Ovary (tissue), 9 donors: ENCODE results near the gene CITED4. TPM values are rescaled to one million over a fixed set of nuclear protein-coding genes. Genes with fewer than 3 reads are reported as not detected.

Experiments
- DNase-seq, 5 donors: peaks; one replicate each; pipeline ENCODE4 v3.0.0-alpha.2; 2019 to 2020
- H3K27ac ChIP-seq, 2 donors: fragments of 200-600 bp; one replicate each; pipeline versions ENCODE4 v1.5.1 to v1.8.0; 2019 to 2022
- H3K27me3 ChIP-seq: fragments of 200-600 bp; one replicate; pipeline ENCODE4 v1.8.0; 2022
- H3K36me3 ChIP-seq: fragments of 200-600 bp; sonication (generic); one replicate; pipeline ENCODE4 v1.5.1; 2019
- H3K4me1 ChIP-seq: one replicate; pipeline ENCODE4 v1.8.1; 2013; ENCODE audit warnings: mild to moderate bottlenecking, moderate library complexity; ENCODE audit not compliant: insufficient read depth
- H3K4me3 ChIP-seq: fragments of 200-600 bp; sonication (generic); one replicate; pipeline ENCODE4 v1.5.1; 2017
- H3K9me3 ChIP-seq, 2 donors: fragments of 200-600 bp in 1 of 2; sonication (generic) in 1 of 2; one replicate each; pipeline versions ENCODE4 v1.5.1 to v1.8.1; 2013 to 2019; ENCODE audit warnings: mild to moderate bottlenecking in 1 of 2, moderate library complexity in 1 of 2
- EP300 ChIP-seq: sonication (generic); formaldehyde crosslinking; IDR thresholded peaks from one replicate; pipeline ENCODE4 v1.6.1; 2017; ENCODE audit warnings: antibody characterized with exemption
- POLR2A ChIP-seq: fragments of 450-650 bp; IDR thresholded peaks from one replicate; pipeline ENCODE4 v1.6.1; 2017; ENCODE audit warnings: antibody characterized with exemption, mild to moderate bottlenecking, moderate library complexity
- WGBS, 3 donors: extraction: QIAGEN DNeasy Blood & Tissue Kit in 1 of 3; methylation state at CpG; one replicate each; pipeline versions ENCODE4 v1.1.5 to v1.1.7; 2013 to 2017; 5-methylcytosine and 5-hydroxymethylcytosine counted together
- intact Hi-C, 4 donors: fragments of 100-400 bp; cut with DNase I; formaldehyde crosslinking; loops; one replicate each; pipeline versions ENCODE4 v1.11.0 to v1.15.1; 2022 to 2023
- polyA plus RNA-seq, 2 donors: library from polyadenylated mRNA; stranded (reverse); fragments of 200-250 nt in 1 of 2; fragments of 350-450 nt in 1 of 2; fragmentation: Illumina TruSeq in 1 of 2; extraction: RNeasy Lipid Tissue Mini Kit (QIAGEN cat#74804) in 1 of 2; gene quantifications; one replicate each; pipeline ENCODE4 v1.2.3, GENCODE V29; 2013 to 2014
- total RNA-seq, 7 donors: library from RNA; depleted of rRNA in 2 of 7; stranded (reverse); fragments of >200 nt in 2 of 7; fragmentation: NEBNext Ultra II Directional in 3 of 7; extraction: Animal tissue kit (Norgen Biotek cat#: 25700) in 3 of 7; gene quantifications; one replicate each; pipeline versions ENCODE4 v1.1.0 to v1.2.4, GENCODE V29; 2016 to 2023
- TF ChIP-seq, protein P1 (sequence below), 3 donors: fragments of 450-650 bp in 2 of 3; fragments of 200-600 bp in 1 of 3; IDR thresholded peaks; one replicate each; pipeline versions ENCODE4 v1.5.1 to v1.8.0; 2016 to 2022; ENCODE audit warnings: antibody characterized with exemption in 3 of 3, mild to moderate bottlenecking in 1 of 3
- donor health status: DM: no; HTN: no; CAD: no; lungs with moderate emphysema.
- donor health status: DM: no; HTN: no; CAD: no.
- donor health status: Bipolar disorder and iron deficiency.
- donor health status: DM: yes; HTN: yes; CAD: no.
- donor health status: DM: no; HTN: no; CAD: no.
- donor health status: DM: yes; HTN: yes; CAD: no.

Gene CITED4
- total and polyA plus RNA-seq, 9 donors, result 0.75 to 149 (median 24.2) TPM

DNA sequence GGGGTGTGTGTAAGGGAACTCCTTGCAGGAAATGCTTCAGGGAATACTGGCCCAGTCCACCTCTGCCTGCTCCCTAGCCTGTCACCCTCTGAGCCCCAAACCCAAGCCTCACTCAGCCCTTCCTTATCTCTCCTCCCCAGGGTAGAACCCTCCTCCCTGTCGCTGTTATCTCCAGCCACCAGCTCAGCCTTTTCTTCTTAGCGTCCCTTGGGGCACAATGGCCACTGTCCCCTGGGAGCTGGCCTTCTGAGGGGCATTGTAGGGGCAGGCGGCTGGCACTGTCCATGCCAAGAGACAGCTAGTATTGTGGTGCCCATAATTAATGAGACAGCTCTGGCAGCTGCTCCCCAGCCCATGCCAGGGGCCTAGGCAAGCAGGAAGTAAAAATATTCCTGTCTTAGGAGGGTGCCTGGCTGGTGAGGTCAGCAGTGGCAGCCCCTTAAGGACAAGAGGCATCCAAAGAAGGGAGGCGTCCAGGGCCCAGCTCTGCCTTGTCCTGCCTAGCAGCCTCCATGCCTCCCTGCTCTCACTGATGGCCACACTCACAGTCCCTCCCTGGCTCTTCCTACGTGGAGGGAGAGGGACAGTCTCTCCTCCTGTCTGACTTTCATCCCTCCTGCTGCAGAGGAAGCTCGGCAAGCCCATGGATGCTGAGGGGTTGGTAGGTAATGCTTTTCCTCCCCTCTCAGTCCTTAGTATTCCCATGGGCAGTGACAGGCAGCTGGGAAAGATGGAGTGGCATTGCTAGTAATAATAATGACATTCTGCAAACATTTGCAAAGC is 41.1 kb downstream of the CITED4 start:
- no peaks in the 10 kb centered on the region for H3K36me3 ChIP-seq
- no peak for TF ChIP-seq POLR2A
- no peak for TF ChIP-seq EP300
- TF ChIP-seq, protein P1, sequence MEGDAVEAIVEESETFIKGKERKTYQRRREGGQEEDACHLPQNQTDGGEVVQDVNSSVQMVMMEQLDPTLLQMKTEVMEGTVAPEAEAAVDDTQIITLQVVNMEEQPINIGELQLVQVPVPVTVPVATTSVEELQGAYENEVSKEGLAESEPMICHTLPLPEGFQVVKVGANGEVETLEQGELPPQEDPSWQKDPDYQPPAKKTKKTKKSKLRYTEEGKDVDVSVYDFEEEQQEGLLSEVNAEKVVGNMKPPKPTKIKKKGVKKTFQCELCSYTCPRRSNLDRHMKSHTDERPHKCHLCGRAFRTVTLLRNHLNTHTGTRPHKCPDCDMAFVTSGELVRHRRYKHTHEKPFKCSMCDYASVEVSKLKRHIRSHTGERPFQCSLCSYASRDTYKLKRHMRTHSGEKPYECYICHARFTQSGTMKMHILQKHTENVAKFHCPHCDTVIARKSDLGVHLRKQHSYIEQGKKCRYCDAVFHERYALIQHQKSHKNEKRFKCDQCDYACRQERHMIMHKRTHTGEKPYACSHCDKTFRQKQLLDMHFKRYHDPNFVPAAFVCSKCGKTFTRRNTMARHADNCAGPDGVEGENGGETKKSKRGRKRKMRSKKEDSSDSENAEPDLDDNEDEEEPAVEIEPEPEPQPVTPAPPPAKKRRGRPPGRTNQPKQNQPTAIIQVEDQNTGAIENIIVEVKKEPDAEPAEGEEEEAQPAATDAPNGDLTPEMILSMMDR (IDR thresholded peaks at IDR 0.05), result no peak
- intact Hi-C loops, result no loop called here
- no peak overlapping the region for H3K4me3 ChIP-seq
- H3K27ac ChIP-seq, result no peak overlapping the region
- H3K9me3 ChIP-seq, result no peaks in the 10 kb centered on the region
- 75 to 82% (median 78%) methylated on average over 6 of the region's 6 CpGs for WGBS, 3 donors
- no peak for DNase-seq
- peaks cover 4% of the 10 kb centered on the region for H3K4me1 ChIP-seq
- H3K27me3 ChIP-seq, result no peaks in the 10 kb centered on the region

DNA sequence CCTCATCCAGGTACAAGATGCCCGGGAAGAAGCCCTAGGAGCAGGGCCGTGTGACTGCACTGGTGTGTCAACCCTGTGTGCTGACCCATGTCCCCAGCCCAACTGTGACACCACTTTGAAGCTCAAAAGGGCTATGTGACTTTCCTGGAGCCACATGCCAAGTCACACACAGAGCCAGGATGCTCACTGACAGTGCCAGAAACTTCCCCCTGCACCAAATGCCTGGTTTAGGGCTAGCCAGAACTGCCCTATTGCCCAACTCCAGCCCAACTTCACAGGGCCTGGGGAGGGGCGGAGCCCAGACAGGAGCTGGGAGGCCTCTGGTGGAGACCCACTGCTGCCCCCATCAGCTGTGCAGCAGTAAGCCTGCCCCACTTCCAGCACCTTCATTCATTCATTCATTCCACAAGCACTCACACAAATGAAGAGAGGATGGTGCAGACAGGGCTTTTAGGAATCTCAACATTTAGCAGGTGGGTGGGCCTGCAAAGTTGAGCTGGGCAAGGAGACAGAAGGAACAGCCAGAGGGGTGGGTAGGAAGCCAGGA is 41.8 kb downstream of the CITED4 start:
- TF ChIP-seq POLR2A, result no peak
- Histone ChIP-seq H3K27ac (no peak overlapping the region), H3K9me3 (no peaks in the 10 kb centered on the region), H3K4me1 (peaks cover 4% of the 10 kb centered on the region), H3K27me3 (no peaks in the 10 kb centered on the region), H3K4me3 (no peak overlapping the region), H3K36me3 (no peaks in the 10 kb centered on the region)
- no peak for DNase-seq
- intact Hi-C loops, result no loop called here
- 87 to 96% (median 90%) methylated on average over 3 of the region's 3 CpGs for WGBS, 3 donors

DNA sequence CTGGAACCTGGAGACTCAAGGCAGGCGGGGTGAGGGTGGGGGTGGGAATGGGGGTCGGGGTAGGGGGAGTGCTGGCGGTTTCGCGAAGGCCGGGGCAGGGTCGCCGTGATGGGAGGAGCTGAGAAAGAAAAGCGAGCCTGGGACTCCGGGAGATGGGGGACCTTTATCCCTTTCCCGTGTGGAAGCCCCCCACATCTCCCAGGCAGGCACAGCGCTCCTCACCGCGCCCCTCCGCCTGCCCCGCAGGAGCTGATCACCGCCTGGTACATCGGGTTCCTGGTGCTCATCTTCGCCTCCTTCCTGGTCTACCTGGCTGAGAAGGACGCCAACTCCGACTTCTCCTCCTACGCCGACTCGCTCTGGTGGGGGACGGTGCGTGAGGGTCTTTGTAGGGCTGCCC is 43.1 kb downstream of the CITED4 start:
- Histone ChIP-seq H3K4me3 (no peak overlapping the region), H3K4me1 (peaks cover 4% of the 10 kb centered on the region), H3K27me3 (no peaks in the 10 kb centered on the region), H3K9me3 (no peaks in the 10 kb centered on the region), H3K36me3 (no peaks in the 10 kb centered on the region), H3K27ac (no peak overlapping the region)
- no peak for DNase-seq
- TF ChIP-seq, protein P1 (IDR thresholded peaks at IDR 0.05), result no peak
- no peak for TF ChIP-seq POLR2A
- 48 to 63% (median 49%) methylated on average over 24 to 26 of the region's 26 CpGs for WGBS, 3 donors
- intact Hi-C loops, result no loop called here

DNA sequence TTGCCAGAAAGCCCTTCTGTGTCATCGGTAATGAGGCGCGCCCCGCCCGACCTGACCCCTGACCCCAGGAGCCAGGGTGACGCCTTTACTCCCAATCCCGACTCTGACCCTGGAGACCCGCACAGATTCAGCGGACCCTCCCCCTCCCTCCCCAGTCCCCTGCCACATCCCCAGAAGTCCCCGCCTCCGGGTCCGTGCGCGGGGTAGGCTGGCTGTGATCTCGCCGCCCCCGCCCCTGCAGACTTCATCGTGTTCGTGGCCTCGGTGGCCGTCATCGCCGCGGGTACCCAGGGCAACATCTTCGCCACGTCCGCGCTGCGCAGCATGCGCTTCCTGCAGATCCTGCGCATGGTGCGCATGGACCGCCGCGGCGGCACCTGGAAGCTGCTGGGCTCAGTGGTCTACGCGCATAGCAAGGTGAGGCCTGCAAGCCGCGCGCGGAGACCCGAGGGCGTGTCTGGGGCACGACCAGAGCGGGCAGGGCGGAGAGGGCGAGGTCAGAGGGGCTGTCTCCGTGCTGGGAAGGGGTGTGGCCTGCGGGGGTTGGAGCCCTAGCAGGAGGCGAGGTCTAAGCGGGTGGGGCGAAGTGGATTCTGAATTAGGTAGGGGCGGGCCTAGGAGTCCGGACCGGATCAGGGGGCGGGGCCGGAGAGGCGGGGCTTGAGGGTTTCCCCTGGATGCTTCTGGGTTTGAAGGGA is 43.8 kb downstream of the CITED4 start:
- Histone ChIP-seq H3K9me3 (no peaks in the 10 kb centered on the region), H3K4me1 (peaks cover 4% of the 10 kb centered on the region), H3K27ac (no peak overlapping the region), H3K27me3 (no peaks in the 10 kb centered on the region), H3K4me3 (no peak overlapping the region), H3K36me3 (no peaks in the 10 kb centered on the region)
- 3 to 8% (median 6%) methylated on average over 48 to 59 of the region's 59 CpGs for WGBS, 3 donors
- TF ChIP-seq EP300, result no peak
- TF ChIP-seq, protein P1 (IDR thresholded peaks at IDR 0.05), result no peak
- intact Hi-C loops, result no loop called here
- peak in 3 of 5 donors; percentile 51 to 58 (median 52) for DNase-seq
